HepG2 (cell line): ENCODE results near the gene ITIH1. TPM values are rescaled to one million over a fixed set of nuclear protein-coding genes. Genes with fewer than 3 reads are reported as not detected.

Experiments used
- FOXC1 ChIP-seq: sonication (generic); formaldehyde crosslinking; IDR thresholded peaks from 2 replicates; pipeline ENCODE4 v1.8.0; 2022; ENCODE audit warnings: mild to moderate bottlenecking, missing genetic modification reagents, borderline replicate concordance
- FOXO1 ChIP-seq: sonication (generic); formaldehyde crosslinking; IDR thresholded peaks from 2 replicates; pipeline ENCODE4 v1.4.0; 2020; ENCODE audit warnings: missing genetic modification reagents
- GABPA ChIP-seq, 2 experiments: IDR thresholded peaks; 2 replicates each; pipeline ENCODE4 v1.6.1; 2011 to 2016; ENCODE audit warnings: low read depth in 2 of 2, low read length in 1 of 2, missing biosample characterization in 1 of 2, missing genetic modification characterization in 1 of 2
- IRX3 ChIP-seq: sonication (generic); formaldehyde crosslinking; IDR thresholded peaks from 2 replicates; pipeline ENCODE4 v1.8.1; 2023; ENCODE audit warnings: mild to moderate bottlenecking, low read depth, missing genetic modification reagents, borderline replicate concordance
- MIXL1 ChIP-seq: IDR thresholded peaks from 2 replicates; pipeline ENCODE4 v1.6.1; 2016
- MTERF4 ChIP-seq: sonication (generic); formaldehyde crosslinking; IDR thresholded peaks from 2 replicates; pipeline ENCODE4 v1.8.0; 2023; ENCODE audit warnings: mild to moderate bottlenecking, missing genetic modification reagents
- RXRA ChIP-seq: sonication (generic); formaldehyde crosslinking; IDR thresholded peaks from 2 replicates; pipeline ENCODE4 v1.5.1; 2020; ENCODE audit warnings: missing genetic modification reagents
- SOX6 ChIP-seq, 2 experiments: fragments of 450-650 bp in 1 of 2; sonication (generic) in 1 of 2; formaldehyde crosslinking in 1 of 2; IDR thresholded peaks; 2 replicates each; pipeline versions ENCODE4 v1.4.0 to v1.6.1; 2017 to 2020; ENCODE audit warnings: antibody characterized with exemption in 1 of 2, mild to moderate bottlenecking in 1 of 2, missing genetic modification reagents in 1 of 2
- ZFP37 ChIP-seq: sonication (generic); formaldehyde crosslinking; IDR thresholded peaks from 2 replicates; pipeline ENCODE4 v1.4.0; 2020; ENCODE audit warnings: missing genetic modification reagents, borderline replicate concordance
- ZNF263 ChIP-seq: sonication (generic); formaldehyde crosslinking; IDR thresholded peaks from 2 replicates; pipeline ENCODE4 v1.4.0; 2020; ENCODE audit warnings: missing genetic modification reagents
- ZNF280B ChIP-seq: sonication (generic); formaldehyde crosslinking; IDR thresholded peaks from 2 replicates; pipeline ENCODE4 v1.5.0; 2020; ENCODE audit warnings: missing genetic modification reagents, mild to moderate bottlenecking, borderline replicate concordance
- ZNF430 ChIP-seq: sonication (generic); formaldehyde crosslinking; IDR thresholded peaks from 2 replicates; pipeline ENCODE4 v1.9.0; 2021; ENCODE audit warnings: mild to moderate bottlenecking, missing genetic modification reagents
- ZNF619 ChIP-seq: sonication (generic); formaldehyde crosslinking; IDR thresholded peaks from 2 replicates; pipeline ENCODE4 v1.4.0; 2020; ENCODE audit warnings: mild to moderate bottlenecking, missing genetic modification reagents
- polyA plus RNA-seq, 8 experiments: library from polyadenylated mRNA; depleted of rRNA in 3 of 8; stranded (reverse) in 7 of 8; unstranded in 1 of 8; fragments of >200 nt; fragmentation: Illumina TruSeq in 4 of 8; extraction: Trizol in 4 of 8; gene quantifications; 2 replicates each; pipeline versions ENCODE4 v1.2.1 to v1.2.3, GENCODE V29; 2011 to 2016; ENCODE audit warnings: low read depth in 4 of 8, missing spikeins in 1 of 8, mixed read lengths in 1 of 8; ENCODE audit not compliant: insufficient read depth in 1 of 8
- total RNA-seq, 5 experiments: library from RNA; depleted of rRNA; stranded (reverse); fragments of >200 nt; fragmentation: Illumina TruSeq; extraction: Trizol; gene quantifications; 2 replicates each; pipeline ENCODE4 v1.2.3, GENCODE V29; 2016; ENCODE audit warnings: low read depth in 1 of 5
- TF ChIP-seq, protein P1 (sequence below): sonication (generic); formaldehyde crosslinking; IDR thresholded peaks from 2 replicates; pipeline ENCODE4 v1.5.0; 2020; ENCODE audit warnings: mild to moderate bottlenecking, missing genetic modification reagents
- TF ChIP-seq, protein P2 (sequence below): sonication (generic); formaldehyde crosslinking; IDR thresholded peaks from 2 replicates; pipeline ENCODE4 v1.4.0; 2020; ENCODE audit warnings: mild to moderate bottlenecking, missing genetic modification reagents, borderline replicate concordance

The ITIH1 gene
- total and polyA plus RNA-seq, 2 of the 13 experiments (the other 11 are each of a cell fraction or from before 2014, with no cell fraction given): 12.3 to 19.6 TPM

DNA sequence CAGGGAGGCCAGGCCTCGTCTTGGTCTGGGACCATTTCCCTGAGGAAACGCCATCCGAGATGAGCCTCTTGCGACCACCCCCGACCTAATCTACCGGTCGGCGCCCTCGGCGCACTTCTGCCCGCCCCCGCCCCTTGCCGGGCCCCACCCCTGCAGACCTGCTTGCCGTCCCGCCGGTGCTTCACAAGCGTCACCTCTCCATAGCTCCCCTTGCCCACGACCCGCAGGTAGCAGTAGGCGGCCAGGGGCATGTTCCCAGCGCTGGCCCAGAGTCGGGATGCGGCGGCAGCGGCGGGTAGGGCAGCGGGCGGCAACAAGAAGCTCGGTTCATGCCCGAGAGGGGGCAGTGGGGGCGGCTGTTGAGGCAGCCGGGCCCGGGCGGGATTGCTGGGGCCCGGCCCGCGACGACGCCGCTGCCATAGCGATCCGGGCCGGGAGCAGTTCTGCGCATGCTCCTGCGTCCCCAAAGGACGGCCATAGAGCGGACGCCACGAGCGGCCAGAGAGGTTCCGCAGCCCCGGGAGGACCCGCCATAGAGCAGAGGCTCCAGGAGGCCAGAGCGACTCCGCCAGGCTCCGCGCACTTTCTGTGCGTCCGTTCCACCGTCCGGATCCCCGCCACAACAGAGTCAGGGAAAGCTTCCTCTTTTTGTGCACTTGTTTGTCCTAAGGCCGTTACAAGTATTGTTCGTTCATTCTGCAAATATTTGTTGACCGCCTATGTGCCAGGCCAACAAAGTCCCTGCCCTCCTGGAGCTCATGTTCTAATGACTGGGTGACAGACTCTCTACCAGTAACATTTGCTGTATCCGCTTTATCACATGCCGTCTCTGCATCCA is 6.7 kb upstream of the ITIH1 start, which contains the start of gene NEK4 (continued):
- peak; percentile 37; the same call in 1 of the 2 replicates for TF ChIP-seq ZNF280B
- peak; percentile 8; the same call in 1 of the 2 replicates for TF ChIP-seq ZFP37 (CRISPR knock-in tag)
- peak; percentile 35; the same call in 1 of the 2 replicates for TF ChIP-seq ZNF263 (CRISPR knock-in tag)
- 0 out of 2 replicates have a peak, but pooled peaks have one; percentile 19 for TF ChIP-seq IRX3 (CRISPR knock-in tag)
- no peak for TF ChIP-seq MIXL1
- TF ChIP-seq, protein P1, sequence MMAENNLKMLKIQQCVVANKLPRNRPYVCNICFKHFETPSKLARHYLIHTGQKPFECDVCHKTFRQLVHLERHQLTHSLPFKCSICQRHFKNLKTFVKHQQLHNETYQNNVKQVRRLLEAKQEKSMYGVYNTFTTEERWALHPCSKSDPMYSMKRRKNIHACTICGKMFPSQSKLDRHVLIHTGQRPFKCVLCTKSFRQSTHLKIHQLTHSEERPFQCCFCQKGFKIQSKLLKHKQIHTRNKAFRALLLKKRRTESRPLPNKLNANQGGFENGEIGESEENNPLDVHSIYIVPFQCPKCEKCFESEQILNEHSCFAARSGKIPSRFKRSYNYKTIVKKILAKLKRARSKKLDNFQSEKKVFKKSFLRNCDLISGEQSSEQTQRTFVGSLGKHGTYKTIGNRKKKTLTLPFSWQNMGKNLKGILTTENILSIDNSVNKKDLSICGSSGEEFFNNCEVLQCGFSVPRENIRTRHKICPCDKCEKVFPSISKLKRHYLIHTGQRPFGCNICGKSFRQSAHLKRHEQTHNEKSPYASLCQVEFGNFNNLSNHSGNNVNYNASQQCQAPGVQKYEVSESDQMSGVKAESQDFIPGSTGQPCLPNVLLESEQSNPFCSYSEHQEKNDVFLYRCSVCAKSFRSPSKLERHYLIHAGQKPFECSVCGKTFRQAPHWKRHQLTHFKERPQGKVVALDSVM: peak; percentile 75
- peak; percentile 39; the same call in 1 of the 2 replicates for TF ChIP-seq RXRA (CRISPR knock-in tag)
- peak; percentile 33; the same call in 1 of the 2 replicates for TF ChIP-seq FOXC1
- peak; percentile 40; the same call in 1 of the 2 replicates for TF ChIP-seq ZNF430 (CRISPR knock-in tag)
- TF ChIP-seq, protein P2, sequence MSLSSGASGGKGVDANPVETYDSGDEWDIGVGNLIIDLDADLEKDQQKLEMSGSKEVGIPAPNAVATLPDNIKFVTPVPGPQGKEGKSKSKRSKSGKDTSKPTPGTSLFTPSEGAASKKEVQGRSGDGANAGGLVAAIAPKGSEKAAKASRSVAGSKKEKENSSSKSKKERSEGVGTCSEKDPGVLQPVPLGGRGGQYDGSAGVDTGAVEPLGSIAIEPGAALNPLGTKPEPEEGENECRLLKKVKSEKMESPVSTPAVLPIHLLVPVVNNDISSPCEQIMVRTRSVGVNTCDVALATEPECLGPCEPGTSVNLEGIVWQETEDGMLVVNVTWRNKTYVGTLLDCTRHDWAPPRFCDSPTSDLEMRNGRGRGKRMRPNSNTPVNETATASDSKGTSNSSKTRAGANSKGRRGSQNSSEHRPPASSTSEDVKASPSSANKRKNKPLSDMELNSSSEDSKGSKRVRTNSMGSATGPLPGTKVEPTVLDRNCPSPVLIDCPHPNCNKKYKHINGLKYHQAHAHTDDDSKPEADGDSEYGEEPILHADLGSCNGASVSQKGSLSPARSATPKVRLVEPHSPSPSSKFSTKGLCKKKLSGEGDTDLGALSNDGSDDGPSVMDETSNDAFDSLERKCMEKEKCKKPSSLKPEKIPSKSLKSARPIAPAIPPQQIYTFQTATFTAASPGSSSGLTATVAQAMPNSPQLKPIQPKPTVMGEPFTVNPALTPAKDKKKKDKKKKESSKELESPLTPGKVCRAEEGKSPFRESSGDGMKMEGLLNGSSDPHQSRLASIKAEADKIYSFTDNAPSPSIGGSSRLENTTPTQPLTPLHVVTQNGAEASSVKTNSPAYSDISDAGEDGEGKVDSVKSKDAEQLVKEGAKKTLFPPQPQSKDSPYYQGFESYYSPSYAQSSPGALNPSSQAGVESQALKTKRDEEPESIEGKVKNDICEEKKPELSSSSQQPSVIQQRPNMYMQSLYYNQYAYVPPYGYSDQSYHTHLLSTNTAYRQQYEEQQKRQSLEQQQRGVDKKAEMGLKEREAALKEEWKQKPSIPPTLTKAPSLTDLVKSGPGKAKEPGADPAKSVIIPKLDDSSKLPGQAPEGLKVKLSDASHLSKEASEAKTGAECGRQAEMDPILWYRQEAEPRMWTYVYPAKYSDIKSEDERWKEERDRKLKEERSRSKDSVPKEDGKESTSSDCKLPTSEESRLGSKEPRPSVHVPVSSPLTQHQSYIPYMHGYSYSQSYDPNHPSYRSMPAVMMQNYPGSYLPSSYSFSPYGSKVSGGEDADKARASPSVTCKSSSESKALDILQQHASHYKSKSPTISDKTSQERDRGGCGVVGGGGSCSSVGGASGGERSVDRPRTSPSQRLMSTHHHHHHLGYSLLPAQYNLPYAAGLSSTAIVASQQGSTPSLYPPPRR (CRISPR knock-in tag): peak; percentile 32; the same call in 1 of the 2 replicates
- no peak for TF ChIP-seq SOX6 (IDR thresholded peaks at IDR 0.05)
- peak; percentile 85 for TF ChIP-seq SOX6 (CRISPR knock-in tag; IDR thresholded peaks at IDR 0.05)
- TF ChIP-seq GABPA (IDR thresholded peaks at IDR 0.05; ENCODE audit: low read depth, low read length): 0 out of 2 replicates have a peak, but pooled peaks have one; percentile 16
- TF ChIP-seq GABPA (CRISPR knock-in tag; IDR thresholded peaks at IDR 0.05; ENCODE audit: low read depth): peak; percentile 70
- 0 out of 2 replicates have a peak, but pooled peaks have one; percentile 12 for TF ChIP-seq MTERF4
- peak; percentile 66 for TF ChIP-seq FOXO1 (CRISPR knock-in tag)
- TF ChIP-seq ZNF619 (CRISPR knock-in tag): peak; percentile 25; the same call in 1 of the 2 replicates
